A172 (cell line): Measurements from ENCODE around the gene ADAR. TPM values are rescaled to one million over a fixed set of nuclear protein-coding genes. Genes with fewer than 3 reads are reported as not detected.

Experiments
- DNase-seq: peaks from one replicate; pipeline ENCODE4 v3.0.0-alpha.2; 2015; ENCODE audit warnings: low spot score
- total RNA-seq: library from RNA; depleted of rRNA; stranded (reverse); fragments of >200 nt; shearing (Covaris generic); gene quantifications from 2 replicates; pipeline ENCODE4 v1.2.3, GENCODE V29; 2014

Gene ADAR
- total RNA-seq, 1 experiment from 2014 or later = 119 TPM

- DNase-seq = no peak
These were observed 49.9 kb downstream of the ADAR start, which contains the start of gene UBE2Q1 for GRCh38 chr1:154557939-154558719. Gene UBE2Q1 (minus strand): TSS chr1:154558662. CDS start chr1:154558553, 109 bp downstream.

DNA sequence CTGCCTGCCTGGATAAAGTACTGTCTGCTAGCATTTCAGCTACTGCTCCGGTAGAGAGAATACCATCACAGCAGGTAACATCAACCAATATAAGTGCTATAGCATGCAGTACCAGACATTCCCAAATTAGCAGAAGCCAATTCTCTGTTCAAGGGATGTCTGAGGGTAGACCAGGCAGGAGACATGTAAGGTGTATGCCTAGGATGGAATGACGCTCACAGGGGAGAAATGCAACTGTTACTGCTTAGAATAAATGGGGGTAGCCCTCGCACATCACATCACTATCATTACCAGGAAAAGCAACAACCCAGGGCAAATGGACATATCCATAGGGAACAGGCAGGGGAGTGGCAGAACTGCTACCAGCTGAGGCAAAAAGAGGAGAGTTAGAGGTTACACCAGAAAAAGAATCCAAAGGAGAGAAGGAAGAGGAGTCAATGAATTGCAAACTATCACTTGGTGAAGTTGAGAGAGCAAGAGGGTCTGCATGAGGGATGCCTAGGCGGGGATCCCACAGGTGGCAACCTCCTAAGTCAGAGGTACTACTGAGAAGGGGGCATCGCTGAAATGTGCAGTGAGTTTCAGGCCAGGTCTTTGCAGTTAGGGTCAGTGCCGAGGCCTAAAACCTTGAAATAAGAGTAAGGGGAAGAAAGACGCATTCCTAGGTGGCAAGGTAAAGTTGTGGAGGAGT is 50.6 kb downstream of the ADAR start:
- DNase-seq = no peak

GRCh38 chr1:154556422-154556821 is 51.6 kb downstream of the ADAR start:
- DNase-seq = peak; percentile 30

GRCh38 chr1:154553056-154554030 is 54.6 kb downstream of the ADAR start:
- no peak for DNase-seq

GRCh38 chr1:154552036-154552435 is 56.0 kb downstream of the ADAR start:
- no peak for DNase-seq

DNA sequence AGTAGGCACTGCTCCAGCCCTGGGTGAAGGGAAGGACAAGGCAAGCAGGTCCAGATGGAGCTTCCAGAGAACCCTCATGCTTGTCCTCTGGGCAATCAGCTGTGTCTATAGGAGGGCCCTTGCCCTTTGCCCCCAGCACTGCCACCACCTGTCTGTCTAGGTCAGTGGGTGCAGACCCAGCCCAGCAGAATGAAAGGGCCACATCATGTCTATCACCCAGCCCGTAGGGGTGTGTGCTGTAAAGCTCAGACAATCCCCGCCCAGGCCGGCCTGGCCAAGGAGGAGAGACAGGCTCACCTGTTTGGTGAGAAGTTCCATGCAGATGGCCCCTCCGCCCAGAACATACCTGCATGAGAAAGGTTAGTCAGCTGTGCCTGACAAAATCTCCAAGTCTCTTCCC is 56.5 kb downstream of the ADAR start:
- no peak for DNase-seq

GRCh38 chr1:154550657-154551056 is 57.3 kb downstream of the ADAR start:
- DNase-seq = no peak

- no peak for DNase-seq
These were observed 57.9 kb downstream of the ADAR start for GRCh38 chr1:154550070-154550469.

DNA sequence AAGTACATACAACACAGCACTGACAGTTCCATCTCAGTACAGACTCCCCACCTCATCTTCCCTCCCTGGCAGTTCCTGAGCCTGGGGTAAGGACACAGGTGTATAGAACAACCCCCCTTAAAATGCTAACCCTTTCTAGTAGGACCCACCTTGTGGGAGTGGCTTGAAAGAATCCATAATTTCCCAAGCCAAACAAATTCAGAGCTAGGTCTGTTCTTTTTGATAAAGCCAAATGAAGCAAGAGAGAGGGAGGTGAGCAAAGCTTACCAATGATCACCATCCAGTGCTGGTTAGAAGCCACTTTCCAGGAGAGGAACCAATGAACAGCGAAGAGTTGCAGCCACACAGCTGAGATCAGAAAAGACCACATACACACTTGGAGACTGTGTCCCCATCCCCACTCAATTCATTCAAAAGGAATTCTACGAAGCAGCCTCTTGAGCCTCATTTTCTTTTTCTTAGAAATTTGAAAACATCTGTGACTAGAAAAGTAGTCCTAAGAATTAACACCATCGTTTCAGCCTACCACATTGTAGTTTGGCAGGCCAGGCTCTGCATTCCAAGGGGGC is 58.7 kb downstream of the ADAR start:
- DNase-seq = no peak

GRCh38 chr1:154548028-154548427 is 60.0 kb downstream of the ADAR start:
- DNase-seq = no peak

GRCh38 chr1:154547105-154547732 is 60.8 kb downstream of the ADAR start:
- DNase-seq = no peak

DNA sequence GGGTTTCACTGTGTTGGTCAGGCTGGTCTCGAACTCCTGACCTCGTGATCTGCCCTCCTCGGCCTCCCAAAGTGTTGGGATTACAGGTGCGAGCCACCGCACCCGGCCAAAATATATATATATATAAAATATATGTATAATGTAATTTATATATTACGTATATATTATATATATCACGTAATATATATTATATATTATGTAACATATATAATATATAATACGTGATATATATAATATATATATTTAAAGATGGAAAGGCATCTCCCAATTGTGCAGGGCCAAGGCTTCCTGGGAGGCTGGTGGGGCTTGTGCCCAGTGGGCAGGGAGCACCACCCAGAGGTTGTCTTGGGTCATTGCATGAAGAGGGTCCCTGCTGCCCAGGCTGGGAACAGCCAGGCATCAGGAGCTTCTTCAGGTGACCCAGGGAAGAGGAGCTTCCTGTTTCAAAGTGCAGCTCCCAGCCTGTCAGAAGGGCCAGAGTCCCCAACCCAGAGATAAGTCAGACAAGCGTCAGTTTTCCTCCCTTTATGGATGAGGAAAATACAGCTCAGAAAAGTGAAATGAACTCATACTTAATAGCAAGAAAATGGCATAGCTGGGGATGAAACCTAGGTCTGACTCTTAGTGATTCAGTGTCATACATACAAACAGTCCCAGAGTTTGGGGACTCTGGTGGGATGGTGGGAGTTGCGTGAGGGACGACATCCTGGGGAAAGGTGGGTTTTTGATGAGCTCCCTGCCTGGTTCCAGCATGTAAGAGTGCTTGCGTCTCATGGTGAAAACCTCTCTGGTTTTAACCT is 61.5 kb downstream of the ADAR start:
- DNase-seq = peak; percentile 76

- DNase-seq = no peak
These were observed 66.8 kb downstream of the ADAR start for GRCh38 chr1:154541231-154541630.

GRCh38 chr1:154539486-154540483 is 68.2 kb downstream of the ADAR start:
- no peak for DNase-seq

DNA sequence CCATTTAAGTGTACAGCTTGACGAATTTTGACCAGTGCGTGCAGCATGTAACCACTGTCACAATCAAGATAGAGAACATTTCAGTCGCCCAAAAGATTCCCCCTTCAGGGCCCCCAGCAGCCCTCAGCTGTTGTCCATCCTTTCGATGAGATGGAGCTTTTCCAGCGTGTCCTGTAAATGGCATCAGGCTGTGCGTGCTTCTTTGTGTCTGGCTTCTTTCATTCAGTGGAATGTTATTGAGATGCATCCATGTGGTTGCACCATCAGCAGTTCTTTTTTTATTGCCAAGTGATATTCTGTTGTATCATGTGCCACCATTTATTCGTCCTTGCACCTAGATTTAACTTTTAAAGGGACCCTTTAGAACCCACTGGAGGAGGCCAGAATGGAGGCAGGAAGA is 71.4 kb downstream of the ADAR start:
- DNase-seq = no peak

DNA sequence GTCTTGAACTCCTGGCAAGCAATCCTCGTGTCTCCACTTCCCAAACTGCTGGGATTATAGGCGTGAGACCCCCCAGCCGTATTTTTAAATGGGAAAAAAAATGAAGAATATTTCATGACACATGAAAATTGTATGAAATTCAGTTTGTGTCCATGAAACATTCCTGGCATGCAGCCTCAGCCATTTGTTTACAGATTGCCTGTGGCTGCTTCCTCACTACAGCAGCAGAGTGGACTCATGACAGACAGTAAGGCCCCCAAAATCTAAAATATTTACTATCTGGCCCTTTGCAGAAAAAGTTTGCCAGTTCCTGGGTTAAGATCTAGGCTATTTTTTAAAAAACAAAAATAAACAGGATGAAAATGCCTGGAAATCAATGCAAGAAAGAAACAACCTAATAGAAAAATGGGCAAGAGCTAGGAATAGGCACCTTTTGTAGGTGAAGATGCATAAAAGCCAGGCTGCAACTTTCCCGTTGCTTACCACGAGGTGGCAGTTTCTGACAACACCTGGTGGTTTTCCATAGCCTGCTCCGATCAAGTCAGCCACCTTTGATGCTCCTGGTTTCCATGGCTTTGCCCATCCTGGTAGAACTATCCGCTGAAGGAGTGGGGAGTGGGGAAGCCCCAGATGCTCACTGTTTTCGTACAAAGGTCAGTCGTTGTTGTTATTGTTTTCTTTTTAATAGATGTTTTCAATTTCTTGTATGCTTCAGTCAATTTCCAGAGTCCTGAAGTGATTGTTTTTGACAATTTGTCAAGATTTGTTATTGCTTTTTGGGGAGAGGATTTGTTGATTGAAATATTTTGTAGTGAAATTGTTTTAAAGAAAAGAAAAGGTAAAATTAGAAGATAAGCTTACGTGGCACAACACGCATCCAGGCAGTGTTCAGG is 73.8 kb downstream of the ADAR start:
- DNase-seq = peak; percentile 53
